Dendritic cell treated with granulocyte-macrophage colony-stimulating factor and Interleukin-4, amounts not matched to agents 40 ng/mL and 50 ng/mL, for 4 days (primary cell): ENCODE data around the gene LSM3.

ENCODE experiments used
- H3K27ac Mint-ChIP-seq: one replicate; pipeline ENCODE4 v1.8.0; 2022; ENCODE audit warnings: mild to moderate bottlenecking, mixed read lengths
- H3K27me3 Mint-ChIP-seq: one replicate; pipeline ENCODE4 v1.8.0; 2022; ENCODE audit warnings: mild to moderate bottlenecking, mixed read lengths
- H3K36me3 Mint-ChIP-seq: one replicate; pipeline ENCODE4 v1.8.0; 2022; ENCODE audit warnings: low read depth, mixed read lengths
- H3K4me1 Mint-ChIP-seq: one replicate; pipeline ENCODE4 v1.8.0; 2022; ENCODE audit warnings: low read depth, mixed read lengths
- H3K4me3 Mint-ChIP-seq: one replicate; pipeline ENCODE4 v1.8.0; 2022; ENCODE audit warnings: mild to moderate bottlenecking, moderate library complexity, mixed read lengths
- H3K9me3 Mint-ChIP-seq: one replicate; pipeline ENCODE4 v1.8.0; 2022; ENCODE audit warnings: mixed read lengths
- intact Hi-C: fragments of 100-400 bp; cut with micrococcal nuclease; formaldehyde crosslinking; loops from one replicate; pipeline ENCODE4 v1.15.0; 2022

The LSM3 gene

GRCh38 chr3:14204515-14205284, 26.1 kb downstream of the LSM3 start:
- Mint-ChIP-seq H3K4me1 (peaks cover 16% of the 10 kb centered on the region), H3K36me3 (peaks cover 9% of the 10 kb centered on the region), H3K9me3 (no peaks in the 10 kb centered on the region), H3K27me3 (no peaks in the 10 kb centered on the region), H3K4me3 (no peak overlapping the region), H3K27ac (no peak overlapping the region)
- intact Hi-C loops, result no loop called here

- no peaks in the 10 kb centered on the region for H3K27me3 Mint-ChIP-seq
- H3K27ac Mint-ChIP-seq, result no peak overlapping the region
- H3K4me1 Mint-ChIP-seq, result peaks cover 16% of the 10 kb centered on the region
- H3K9me3 Mint-ChIP-seq, result no peaks in the 10 kb centered on the region
- intact Hi-C loops, result no loop called here
- no peaks in the 10 kb centered on the region for H3K36me3 Mint-ChIP-seq
- no peak overlapping the region for H3K4me3 Mint-ChIP-seq
These were observed 28.0 kb downstream of the LSM3 start for GRCh38 chr3:14206548-14207177.

- H3K4me1 Mint-ChIP-seq, result peaks cover 15% of the 10 kb centered on the region
- intact Hi-C loops, result no loop called here
- H3K27ac Mint-ChIP-seq, result no peak overlapping the region
- no peaks in the 10 kb centered on the region for H3K27me3 Mint-ChIP-seq
- H3K9me3 Mint-ChIP-seq, result no peaks in the 10 kb centered on the region
- no peak overlapping the region for H3K4me3 Mint-ChIP-seq
- H3K36me3 Mint-ChIP-seq, result no peaks in the 10 kb centered on the region
These were observed 29.6 kb downstream of the LSM3 start for GRCh38 chr3:14208168-14208567.

DNA sequence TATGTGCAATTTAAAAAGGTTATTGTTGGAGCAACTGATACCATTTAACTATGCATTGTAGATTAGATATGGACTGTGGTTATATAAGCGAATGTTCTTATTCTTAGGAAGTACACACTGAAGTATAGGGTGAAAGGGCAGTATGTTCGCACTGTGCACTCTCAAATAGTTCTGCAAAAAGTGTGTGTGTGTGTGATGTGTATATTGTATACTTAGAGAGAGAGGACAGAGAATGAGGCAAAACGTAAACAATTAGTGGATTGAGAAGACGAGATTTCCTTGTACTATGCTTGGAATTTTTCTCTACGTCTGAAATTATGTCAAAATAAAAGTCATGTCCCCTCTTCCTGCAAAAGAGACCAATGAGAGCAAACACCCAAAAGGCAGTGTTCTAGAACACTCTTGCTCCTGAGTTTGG, 30.4 kb downstream of the LSM3 start:
- Mint-ChIP-seq H3K27ac (no peak overlapping the region), H3K4me3 (no peak overlapping the region), H3K36me3 (no peaks in the 10 kb centered on the region), H3K9me3 (no peaks in the 10 kb centered on the region), H3K4me1 (peaks cover 9% of the 10 kb centered on the region), H3K27me3 (no peaks in the 10 kb centered on the region)
- intact Hi-C loops, result no loop called here

- Mint-ChIP-seq H3K36me3 (no peaks in the 10 kb centered on the region), H3K27ac (no peak overlapping the region), H3K27me3 (no peaks in the 10 kb centered on the region), H3K4me1 (peaks cover 3% of the 10 kb centered on the region), H3K4me3 (no peak overlapping the region), H3K9me3 (no peaks in the 10 kb centered on the region)
- intact Hi-C loops, result no loop called here
These were observed 31.1 kb downstream of the LSM3 start for GRCh38 chr3:14209581-14210289.

GRCh38 chr3:14210290-14210688, 31.7 kb downstream of the LSM3 start:
- Mint-ChIP-seq H3K27ac (no peak overlapping the region), H3K36me3 (no peaks in the 10 kb centered on the region)
- intact Hi-C loops, result no loop called here

DNA sequence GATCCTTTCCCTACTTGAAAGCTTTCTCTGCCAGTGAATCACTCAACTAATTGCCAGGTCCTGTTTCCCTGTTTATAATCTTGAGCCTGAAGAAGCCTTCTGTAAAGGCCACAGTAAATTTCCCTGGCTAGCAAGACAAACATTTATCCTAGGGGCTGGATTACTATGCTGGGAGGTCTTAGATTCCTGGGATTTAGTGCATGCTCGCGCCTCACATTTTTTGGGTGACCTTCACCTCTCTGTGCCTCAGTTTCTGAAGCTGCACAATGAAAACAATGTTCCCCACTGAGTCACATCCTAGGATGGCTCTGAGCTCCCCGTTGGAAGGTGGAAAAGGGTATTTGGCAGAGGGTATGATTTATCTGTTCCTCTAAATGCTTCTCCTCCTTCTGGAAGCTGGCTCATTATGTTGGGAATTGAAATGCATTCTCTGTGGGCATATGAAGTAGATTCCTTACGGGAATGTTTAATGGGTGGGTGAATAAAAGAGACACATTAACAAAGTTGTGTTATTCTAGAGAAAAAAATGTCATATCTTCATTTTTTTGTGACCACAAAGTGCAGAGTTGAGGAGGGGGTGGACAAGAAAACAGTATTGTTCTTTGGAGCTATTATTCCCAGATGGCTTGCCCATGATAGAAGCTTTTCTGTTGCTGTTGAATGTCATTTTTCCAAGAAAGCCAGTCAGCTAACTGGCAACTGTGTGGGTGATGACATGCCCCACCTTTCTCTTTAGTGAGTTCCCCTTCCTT, 32.4 kb downstream of the LSM3 start:
- Mint-ChIP-seq H3K36me3 (no peaks in the 10 kb centered on the region), H3K27me3 (no peaks in the 10 kb centered on the region)

More at GRCh38 chr3:14210290-14210688, 31.7 kb downstream of the LSM3 start:
- no peaks in the 10 kb centered on the region for H3K9me3 Mint-ChIP-seq
- H3K4me3 Mint-ChIP-seq, result no peak overlapping the region
- no peaks in the 10 kb centered on the region for H3K4me1 Mint-ChIP-seq
- no peaks in the 10 kb centered on the region for H3K27me3 Mint-ChIP-seq

GRCh38 chr3:14211621-14212020, 33.0 kb downstream of the LSM3 start:
- H3K9me3 Mint-ChIP-seq, result no peaks in the 10 kb centered on the region
- no peak overlapping the region for H3K4me3 Mint-ChIP-seq
- H3K36me3 Mint-ChIP-seq, result no peaks in the 10 kb centered on the region
- no peak overlapping the region for H3K27ac Mint-ChIP-seq
- H3K27me3 Mint-ChIP-seq, result no peaks in the 10 kb centered on the region
- intact Hi-C loops, result no loop called here
- H3K4me1 Mint-ChIP-seq, result no peaks in the 10 kb centered on the region

More for the DNA sequence above, 32.4 kb downstream of the LSM3 start:
- H3K27ac Mint-ChIP-seq, result no peak overlapping the region
- intact Hi-C loops, result no loop called here
- H3K4me1 Mint-ChIP-seq, result no peaks in the 10 kb centered on the region
- H3K9me3 Mint-ChIP-seq, result no peaks in the 10 kb centered on the region
- H3K4me3 Mint-ChIP-seq, result no peak overlapping the region

- H3K36me3 Mint-ChIP-seq, result no peaks in the 10 kb centered on the region
- H3K4me3 Mint-ChIP-seq, result no peak overlapping the region
- no peaks in the 10 kb centered on the region for H3K27me3 Mint-ChIP-seq
- H3K27ac Mint-ChIP-seq, result no peak overlapping the region
- intact Hi-C loops, result no loop called here
- H3K4me1 Mint-ChIP-seq, result no peaks in the 10 kb centered on the region
- no peaks in the 10 kb centered on the region for H3K9me3 Mint-ChIP-seq
These were observed 33.4 kb downstream of the LSM3 start for GRCh38 chr3:14212032-14212431.

DNA sequence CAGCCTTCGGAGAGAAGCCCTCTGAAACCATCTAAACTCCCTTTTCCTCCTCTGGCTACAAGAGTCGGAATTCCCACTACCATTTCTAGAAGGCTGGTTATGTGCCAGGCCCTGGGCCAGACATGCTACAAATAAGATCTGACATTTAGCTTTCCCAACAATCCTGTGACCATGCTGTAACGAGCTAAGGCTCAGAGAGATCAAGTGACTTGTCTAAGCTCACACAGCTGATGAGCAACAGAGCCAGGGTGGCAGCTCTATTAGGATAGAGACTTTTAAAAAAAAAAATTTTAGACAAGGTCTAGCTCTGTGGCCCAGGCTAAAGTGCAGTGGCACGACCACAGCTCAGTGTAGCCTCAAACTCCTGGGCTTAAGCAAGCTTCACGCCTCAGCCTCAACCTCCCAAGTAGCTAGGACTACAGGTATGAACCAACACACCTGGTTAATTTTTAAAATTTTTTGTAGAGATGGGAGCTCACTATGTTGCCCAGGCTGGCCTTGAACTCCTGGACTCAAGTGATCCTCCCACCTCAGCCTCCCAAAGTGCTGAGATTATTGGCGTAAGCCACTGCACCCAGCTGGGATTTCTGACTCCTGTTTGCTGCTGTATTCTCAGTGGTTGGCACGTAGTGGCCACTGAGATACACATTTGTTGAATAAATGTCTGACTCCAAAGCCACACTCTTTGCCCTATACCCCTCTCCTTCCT, 34.6 kb downstream of the LSM3 start:
- Mint-ChIP-seq H3K27ac (no peak overlapping the region), H3K27me3 (no peaks in the 10 kb centered on the region), H3K4me1 (no peaks in the 10 kb centered on the region), H3K36me3 (no peaks in the 10 kb centered on the region), H3K9me3 (no peaks in the 10 kb centered on the region), H3K4me3 (no peak overlapping the region)
- intact Hi-C loops, result no loop called here

DNA sequence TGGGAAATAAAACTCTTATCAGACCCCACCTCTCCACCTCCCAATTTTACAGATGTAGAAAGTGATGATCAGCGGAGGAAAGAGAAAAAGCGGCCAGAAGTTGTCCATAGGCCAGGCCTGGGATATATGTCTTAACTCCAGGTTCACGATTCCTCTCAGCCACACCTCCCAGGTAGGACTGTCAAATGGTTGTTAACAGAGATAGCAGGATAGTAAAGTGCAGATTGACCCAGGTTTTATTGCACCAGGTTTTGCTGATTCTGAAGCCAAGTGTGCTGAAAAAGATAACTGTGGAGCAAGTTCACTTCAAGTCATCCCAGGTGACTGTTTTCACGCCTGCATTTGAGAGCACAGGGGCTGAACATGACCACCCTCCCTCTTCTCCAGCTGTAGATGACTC, 36.1 kb downstream of the LSM3 start:
- H3K4me1 Mint-ChIP-seq, result no peaks in the 10 kb centered on the region
- H3K36me3 Mint-ChIP-seq, result no peaks in the 10 kb centered on the region
- H3K9me3 Mint-ChIP-seq, result no peaks in the 10 kb centered on the region
- H3K27me3 Mint-ChIP-seq, result no peaks in the 10 kb centered on the region
- intact Hi-C loops, result no loop called here
- H3K27ac Mint-ChIP-seq, result no peak overlapping the region
- no peak overlapping the region for H3K4me3 Mint-ChIP-seq

DNA sequence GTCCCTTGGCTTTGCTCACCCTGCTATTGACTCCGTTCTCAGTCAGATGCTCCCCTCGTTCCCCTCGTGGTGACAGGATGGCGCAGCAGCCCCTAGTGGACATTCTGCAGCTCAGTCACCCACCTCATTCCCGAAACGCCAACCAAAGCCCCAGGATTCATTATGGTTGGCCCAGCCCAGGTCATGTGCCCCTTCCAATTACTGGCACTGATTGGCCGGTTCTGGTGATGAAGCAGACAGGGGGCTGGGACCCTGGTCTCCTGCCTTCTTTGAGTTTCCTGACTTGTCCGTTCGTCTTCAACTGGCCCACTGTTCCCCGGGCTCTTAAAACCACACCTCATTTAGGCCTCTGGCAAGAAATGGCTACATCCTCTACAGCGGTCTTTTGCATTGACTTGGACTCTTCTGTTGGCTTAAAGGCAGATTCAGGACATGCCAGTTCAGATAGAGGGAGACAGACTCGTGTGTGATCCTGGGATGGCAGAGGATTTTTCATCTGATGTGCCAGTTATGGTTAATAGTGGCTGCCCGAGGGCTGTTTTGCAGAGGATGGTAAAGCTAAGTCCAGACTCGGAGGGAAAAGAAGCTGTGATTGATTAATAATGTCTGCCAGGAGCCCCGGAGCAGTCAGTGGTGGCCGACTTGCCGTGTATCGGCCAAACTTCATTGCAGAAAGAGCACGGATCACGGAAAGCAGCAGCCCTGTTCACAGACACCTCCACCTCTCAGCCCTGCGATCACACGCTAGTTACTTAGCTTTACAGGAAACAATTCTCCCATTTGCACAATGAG, 37.8 kb downstream of the LSM3 start:
- no peaks in the 10 kb centered on the region for H3K4me1 Mint-ChIP-seq
- H3K4me3 Mint-ChIP-seq, result peak overlapping the region; percentile 70
- peaks cover 12% of the 10 kb centered on the region for H3K9me3 Mint-ChIP-seq
- no peaks in the 10 kb centered on the region for H3K27me3 Mint-ChIP-seq
- H3K27ac Mint-ChIP-seq, result peak overlapping the region; percentile 77
- intact Hi-C loops, result no loop called here
- H3K36me3 Mint-ChIP-seq, result no peaks in the 10 kb centered on the region

- intact Hi-C loops, result no loop called here
- no peaks in the 10 kb centered on the region for H3K27me3 Mint-ChIP-seq
- H3K36me3 Mint-ChIP-seq, result no peaks in the 10 kb centered on the region
- no peaks in the 10 kb centered on the region for H3K4me1 Mint-ChIP-seq
- no peak overlapping the region for H3K4me3 Mint-ChIP-seq
- H3K27ac Mint-ChIP-seq, result no peak overlapping the region
- peaks cover 22% of the 10 kb centered on the region for H3K9me3 Mint-ChIP-seq
These were observed 39.7 kb downstream of the LSM3 start for GRCh38 chr3:14218355-14218754.
